Measurements from ENCODE around the gene TAPT1.

DNA sequence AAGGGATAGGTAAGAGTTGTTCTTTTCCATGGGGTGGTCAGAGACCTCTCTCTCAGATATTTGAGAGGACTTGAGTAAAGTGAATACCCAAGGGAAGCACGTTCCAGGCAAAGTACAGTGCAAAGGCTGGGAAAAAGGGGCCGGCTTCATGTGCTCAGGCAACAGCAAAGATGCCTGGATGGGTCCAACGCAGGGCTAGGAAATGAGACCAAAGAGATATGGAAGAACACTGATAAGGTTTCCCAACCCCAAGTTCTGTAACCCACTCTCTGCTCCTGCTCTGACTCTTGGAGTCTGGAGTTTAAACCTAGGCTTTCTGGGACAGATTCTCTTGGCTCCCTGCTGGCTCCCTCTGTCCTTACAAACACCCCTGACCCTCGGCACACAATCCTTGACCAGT lies 106.3 kb downstream of the TAPT1 start:
- TF ChIP-seq, protein P1, sequence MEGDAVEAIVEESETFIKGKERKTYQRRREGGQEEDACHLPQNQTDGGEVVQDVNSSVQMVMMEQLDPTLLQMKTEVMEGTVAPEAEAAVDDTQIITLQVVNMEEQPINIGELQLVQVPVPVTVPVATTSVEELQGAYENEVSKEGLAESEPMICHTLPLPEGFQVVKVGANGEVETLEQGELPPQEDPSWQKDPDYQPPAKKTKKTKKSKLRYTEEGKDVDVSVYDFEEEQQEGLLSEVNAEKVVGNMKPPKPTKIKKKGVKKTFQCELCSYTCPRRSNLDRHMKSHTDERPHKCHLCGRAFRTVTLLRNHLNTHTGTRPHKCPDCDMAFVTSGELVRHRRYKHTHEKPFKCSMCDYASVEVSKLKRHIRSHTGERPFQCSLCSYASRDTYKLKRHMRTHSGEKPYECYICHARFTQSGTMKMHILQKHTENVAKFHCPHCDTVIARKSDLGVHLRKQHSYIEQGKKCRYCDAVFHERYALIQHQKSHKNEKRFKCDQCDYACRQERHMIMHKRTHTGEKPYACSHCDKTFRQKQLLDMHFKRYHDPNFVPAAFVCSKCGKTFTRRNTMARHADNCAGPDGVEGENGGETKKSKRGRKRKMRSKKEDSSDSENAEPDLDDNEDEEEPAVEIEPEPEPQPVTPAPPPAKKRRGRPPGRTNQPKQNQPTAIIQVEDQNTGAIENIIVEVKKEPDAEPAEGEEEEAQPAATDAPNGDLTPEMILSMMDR (IDR thresholded peaks at IDR 0.05; ENCODE audit: low read length): no peak
- TF ChIP-seq EZH2 (IDR thresholded peaks at IDR 0.05; ENCODE audit: borderline replicate concordance, low read length): no peak

Measured in OCI-LY1 (cell line).